Caco-2 (cell line): Measurements from ENCODE around the gene LRRC73. TPM values are rescaled to one million over a fixed set of nuclear protein-coding genes. Genes with fewer than 3 reads are reported as not detected.

Experiments
- BruUV-seq: library from RNA; stranded (reverse); fragments of 400-500 nt; replicated peaks from 2 replicates; lab custom pipeline; 2021; lab: Mats Ljungman, UMichigan
- CTCF ChIA-PET: fragments of 300-600 bp; sonication (Branson Sonifier 250); formaldehyde crosslinking; loops from one replicate; lab custom pipeline; 2022; ENCODE audit warnings: antibody characterized with exemption; lab: Charles Lee
- POLR2A ChIA-PET: fragments of 300-600 bp; sonication (Branson Sonifier 250); formaldehyde crosslinking; loops from one replicate; lab custom pipeline; 2022; ENCODE audit warnings: antibody characterized with exemption; lab: Charles Lee
- DNase-seq, 2 experiments: peaks; one replicate each; pipeline versions ENCODE4 v3.0.0 to v3.0.0-alpha.2; 2020 to 2022
- H3K27me3 ChIP-seq: replicated peaks from 2 replicates; pipeline ENCODE4 v1.6.0; 2011; ENCODE audit warnings: low read length; ENCODE audit not compliant: control insufficient read depth, insufficient read depth
- H3K36me3 ChIP-seq: 2 replicates; pipeline ENCODE4 v1.5.1; 2011; ENCODE audit warnings: low read length; ENCODE audit not compliant: control insufficient read depth, insufficient read depth
- H3K4me1 ChIP-seq: fragments of 250-450 bp; sonication (Bioruptor Pico); 2 replicates; pipeline ENCODE4 v1.5.1; 2020; ENCODE audit warnings: mild to moderate bottlenecking
- H3K4me3 ChIP-seq: 2 replicates; pipeline ENCODE4 v1.5.1; 2011; ENCODE audit warnings: low read depth, mild to moderate bottlenecking, control low read depth, low read length
- H3K9me3 ChIP-seq: fragments of 250-450 bp; sonication (Bioruptor Pico); 2 replicates; pipeline ENCODE4 v1.5.1; 2020; ENCODE audit warnings: mild to moderate bottlenecking, moderate library complexity
- H3K27ac Mint-ChIP-seq: one replicate; pipeline ENCODE4 v1.8.0; 2022; ENCODE audit warnings: mixed read lengths; ENCODE audit not compliant: unreplicated experiment
- H3K27me3 Mint-ChIP-seq: one replicate; pipeline ENCODE4 v1.8.0; 2022; ENCODE audit warnings: mixed read lengths; ENCODE audit not compliant: insufficient read depth, unreplicated experiment
- H3K36me3 Mint-ChIP-seq: one replicate; pipeline ENCODE4 v1.8.0; 2022; ENCODE audit warnings: mild to moderate bottlenecking, mixed read lengths; ENCODE audit not compliant: insufficient read depth, unreplicated experiment
- H3K4me1 Mint-ChIP-seq: one replicate; pipeline ENCODE4 v1.8.0; 2022; ENCODE audit warnings: low read depth, mixed read lengths; ENCODE audit not compliant: unreplicated experiment
- H3K4me3 Mint-ChIP-seq: one replicate; pipeline ENCODE4 v1.8.0; 2022; ENCODE audit warnings: mild to moderate bottlenecking, moderate library complexity, mixed read lengths; ENCODE audit not compliant: unreplicated experiment
- H3K9me3 Mint-ChIP-seq: one replicate; pipeline ENCODE4 v1.8.0; 2022; ENCODE audit warnings: mixed read lengths; ENCODE audit not compliant: unreplicated experiment
- intact Hi-C: fragments of 100-400 bp; cut with micrococcal nuclease; formaldehyde crosslinking; loops from one replicate; pipeline ENCODE4 v1.10.0; 2022; ENCODE audit not compliant: unreplicated experiment
- total RNA-seq: library from RNA; stranded (reverse); gene quantifications from 2 replicates; pipeline ENCODE4 v1.2.3, GENCODE V29; 2022
- TF ChIP-seq, protein P1 (sequence below), 2 experiments: fragments of 200-600 bp in 1 of 2; IDR thresholded peaks; 1 replicate in 1 of 2; 2 replicates in 1 of 2; pipeline versions ENCODE4 v1.5.1 to v1.8.0; 2011 to 2022; ENCODE audit warnings: antibody characterized with exemption in 1 of 2, control low read depth in 1 of 2, inconsistent platforms in 1 of 2, low read depth in 1 of 2, low read length in 1 of 2, mild to moderate bottlenecking in 1 of 2, moderate library complexity in 1 of 2; ENCODE audit not compliant: insufficient read depth in 1 of 2, severe bottlenecking in 1 of 2, unreplicated experiment in 1 of 2

LRRC73 gene
- total RNA-seq, 1 experiment from 2014 or later: 0.14 TPM

DNA sequence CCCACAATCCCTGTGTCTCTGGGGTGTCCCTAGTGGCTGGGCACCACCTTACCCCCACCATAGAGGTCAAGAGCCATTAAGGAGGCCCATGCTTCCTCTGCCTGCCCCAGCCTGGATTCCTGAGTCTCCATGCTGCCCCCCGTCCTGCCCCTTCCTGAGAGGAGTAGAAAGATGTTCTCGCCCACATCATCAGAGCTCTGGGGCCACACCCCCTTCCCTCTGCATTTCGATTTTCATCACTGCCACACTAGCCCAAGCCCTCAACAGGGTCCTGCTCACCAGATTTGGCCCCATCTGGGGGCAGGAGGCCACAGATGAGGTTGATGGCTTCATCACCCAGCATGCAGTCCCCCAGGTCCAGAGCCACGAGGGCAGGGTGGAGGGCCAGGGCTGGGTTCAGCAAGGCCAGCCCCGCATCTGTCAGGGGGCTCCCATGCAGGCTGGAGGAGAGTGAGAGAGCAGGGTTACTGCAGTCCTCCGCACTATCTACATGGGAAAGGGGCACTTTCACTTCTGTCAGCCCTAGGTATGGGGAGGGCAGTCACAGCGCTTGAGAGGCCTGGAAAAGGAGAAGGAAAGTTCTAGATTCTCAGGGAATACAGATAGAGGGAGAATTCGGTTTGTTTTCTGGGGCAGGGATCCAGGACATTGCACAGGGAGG lies 1.5 kb downstream of the LRRC73 start:
- Mint-ChIP-seq H3K9me3 (no peaks in the 10 kb centered on the region), H3K36me3 (peaks cover 54% of the 10 kb centered on the region), H3K27me3 (peaks cover 6% of the 10 kb centered on the region), H3K27ac (peak overlapping the region; percentile 7), H3K4me1 (peaks cover 7% of the 10 kb centered on the region), H3K4me3 (peak overlapping the region; percentile 80)
- Histone ChIP-seq H3K4me1 (peaks cover 10% of the 10 kb centered on the region; the same call in 1 of the 2 replicates), H3K4me3 (no peak overlapping the region), H3K27me3 (no peaks in the 10 kb centered on the region), H3K36me3 (no peaks in the 10 kb centered on the region; the same call in 1 of the 2 replicates), H3K9me3 (no peaks in the 10 kb centered on the region)
- TF ChIP-seq, protein P1, sequence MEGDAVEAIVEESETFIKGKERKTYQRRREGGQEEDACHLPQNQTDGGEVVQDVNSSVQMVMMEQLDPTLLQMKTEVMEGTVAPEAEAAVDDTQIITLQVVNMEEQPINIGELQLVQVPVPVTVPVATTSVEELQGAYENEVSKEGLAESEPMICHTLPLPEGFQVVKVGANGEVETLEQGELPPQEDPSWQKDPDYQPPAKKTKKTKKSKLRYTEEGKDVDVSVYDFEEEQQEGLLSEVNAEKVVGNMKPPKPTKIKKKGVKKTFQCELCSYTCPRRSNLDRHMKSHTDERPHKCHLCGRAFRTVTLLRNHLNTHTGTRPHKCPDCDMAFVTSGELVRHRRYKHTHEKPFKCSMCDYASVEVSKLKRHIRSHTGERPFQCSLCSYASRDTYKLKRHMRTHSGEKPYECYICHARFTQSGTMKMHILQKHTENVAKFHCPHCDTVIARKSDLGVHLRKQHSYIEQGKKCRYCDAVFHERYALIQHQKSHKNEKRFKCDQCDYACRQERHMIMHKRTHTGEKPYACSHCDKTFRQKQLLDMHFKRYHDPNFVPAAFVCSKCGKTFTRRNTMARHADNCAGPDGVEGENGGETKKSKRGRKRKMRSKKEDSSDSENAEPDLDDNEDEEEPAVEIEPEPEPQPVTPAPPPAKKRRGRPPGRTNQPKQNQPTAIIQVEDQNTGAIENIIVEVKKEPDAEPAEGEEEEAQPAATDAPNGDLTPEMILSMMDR (IDR thresholded peaks at IDR 0.05; ENCODE audit: insufficient read depth in 1 of 2, low read depth in 1 of 2, low read length in 1 of 2, severe bottlenecking in 1 of 2, unreplicated experiment in 1 of 2): no peak
- CTCF ChIA-PET: interaction anchor here (1.2 kb wide), 1 partner anchor 53 kb away, joined by 3 read pairs; the partner anchor contains the start of gene DLK2
- POLR2A ChIA-PET: no interaction called here
- intact Hi-C loops: loop anchor here (10.0 kb wide), 1 partner anchor 604 kb away; no protein-coding TSS in a partner anchor
- BruUV-seq: no TSS peak
- DNase-seq: no peak

DNA sequence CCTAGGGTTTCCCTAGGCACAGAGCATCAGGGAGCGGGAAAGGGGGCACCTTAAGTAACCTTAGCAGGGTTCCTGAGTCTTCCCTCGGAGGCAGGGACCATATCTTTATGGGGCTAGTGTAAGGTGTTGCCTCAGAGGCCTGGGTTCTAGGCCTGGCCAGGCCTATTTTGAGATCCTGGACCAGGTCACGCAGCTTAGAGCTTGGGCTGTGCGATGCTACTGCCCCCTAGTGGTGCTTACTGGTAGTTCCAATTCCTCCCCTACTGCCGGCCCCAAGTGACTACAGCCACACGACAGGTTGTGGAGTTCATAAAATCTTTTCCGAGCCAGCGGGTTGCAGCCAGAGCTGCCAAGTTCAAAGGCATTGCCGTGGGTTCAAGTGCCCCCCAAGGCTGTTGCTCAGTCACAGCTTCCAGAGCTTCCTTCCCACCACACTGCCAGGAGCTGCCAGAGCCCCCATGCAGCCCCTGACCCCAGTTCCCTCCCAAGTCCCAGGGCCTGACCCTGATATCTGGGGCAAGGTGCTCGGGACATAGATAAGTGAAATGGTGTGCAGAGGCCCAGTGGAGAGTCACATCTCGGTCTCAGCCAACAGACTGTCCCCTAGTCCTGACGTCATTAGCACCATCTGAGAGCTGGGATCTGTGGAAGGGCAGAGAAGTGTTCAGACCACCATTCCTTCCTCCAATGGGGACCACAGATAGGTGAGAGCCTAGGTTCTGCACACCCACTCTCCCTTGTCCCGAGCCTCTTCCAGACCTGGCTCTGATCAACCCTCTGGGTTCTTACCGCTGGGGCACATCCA lies 3.3 kb downstream of the LRRC73 start:
- H3K9me3 ChIP-seq: no peaks in the 10 kb centered on the region
- no peaks in the 10 kb centered on the region for H3K27me3 ChIP-seq
- H3K4me1 ChIP-seq: peaks cover 10% of the 10 kb centered on the region; the same call in 1 of the 2 replicates
- ChIA-PET CTCF (interaction anchor here (0.8 to 2.9 kb wide), 9 partner anchors 10 to 278 kb away, joined by 3 to 20 read pairs (median 8); partner anchors contain the start of genes DNPH1, POLR1C, YIPF3 and ZNF318), POLR2A (interaction anchor here (0.7 kb wide), 1 partner anchor 10 kb away, joined by 3 read pairs; no protein-coding TSS in a partner anchor)
- Mint-ChIP-seq H3K4me1 (peaks cover 7% of the 10 kb centered on the region), H3K4me3 (no peak overlapping the region), H3K27me3 (peaks cover 6% of the 10 kb centered on the region), H3K36me3 (peaks cover 36% of the 10 kb centered on the region), H3K9me3 (no peaks in the 10 kb centered on the region), H3K27ac (no peak overlapping the region)
- H3K4me3 ChIP-seq: no peak overlapping the region
- H3K36me3 ChIP-seq: no peaks in the 10 kb centered on the region; the same call in 1 of the 2 replicates
- no TSS peak for BruUV-seq
- peak; percentile 70 to 84 for DNase-seq
- intact Hi-C loops: loop anchor here (1.0 to 10.0 kb wide), 3 partner anchors 53 to 602 kb away; no protein-coding TSS in a partner anchor
- TF ChIP-seq, protein P1 (IDR thresholded peaks at IDR 0.05; ENCODE audit: insufficient read depth in 1 of 2, low read depth in 1 of 2, low read length in 1 of 2, severe bottlenecking in 1 of 2, unreplicated experiment in 1 of 2): peak; percentile 88

DNA sequence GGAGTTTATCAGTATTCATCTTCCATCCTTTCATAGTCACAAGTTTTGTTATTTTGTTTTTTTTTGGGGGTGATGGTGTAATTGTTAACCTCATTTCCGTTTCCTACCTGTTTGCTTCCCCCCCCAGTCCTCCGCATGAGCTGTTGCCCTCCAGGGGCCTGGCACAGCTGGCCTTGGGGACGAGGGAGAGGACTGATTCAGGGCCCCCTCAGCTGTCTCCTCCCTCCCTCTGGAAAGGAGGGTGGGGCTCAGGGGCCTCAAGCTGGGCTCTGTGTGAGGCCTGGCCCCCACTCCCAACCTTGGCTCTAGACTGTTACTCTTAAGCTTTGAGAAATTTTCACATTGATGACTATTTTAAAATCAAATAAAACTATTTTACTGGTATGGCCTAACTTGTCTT lies 4.0 kb downstream of the LRRC73 start:
- Mint-ChIP-seq H3K36me3 (peaks cover 31% of the 10 kb centered on the region), H3K27ac (no peak overlapping the region), H3K27me3 (peaks cover 6% of the 10 kb centered on the region), H3K9me3 (no peaks in the 10 kb centered on the region), H3K4me3 (peak overlapping the region; percentile 30), H3K4me1 (peaks cover 7% of the 10 kb centered on the region)
- Histone ChIP-seq H3K4me3 (no peak overlapping the region), H3K9me3 (no peaks in the 10 kb centered on the region), H3K36me3 (no peaks in the 10 kb centered on the region; the same call in 1 of the 2 replicates), H3K4me1 (peaks cover 10% of the 10 kb centered on the region; the same call in 1 of the 2 replicates), H3K27me3 (no peaks in the 10 kb centered on the region)
- intact Hi-C loops: loop anchor here (1.0 to 10.0 kb wide), 3 partner anchors 52 to 601 kb away; no protein-coding TSS in a partner anchor
- TF ChIP-seq, protein P1 (IDR thresholded peaks at IDR 0.05; ENCODE audit: insufficient read depth in 1 of 2, low read depth in 1 of 2, low read length in 1 of 2, severe bottlenecking in 1 of 2, unreplicated experiment in 1 of 2): no peak
- POLR2A ChIA-PET: interaction anchor here (0.7 kb wide), 1 partner anchor 10 kb away, joined by 3 read pairs; no protein-coding TSS in a partner anchor
- BruUV-seq: TSS peak; percentile 15
- CTCF ChIA-PET: interaction anchor here (1.0 to 2.9 kb wide), 9 partner anchors 10 to 277 kb away, joined by 3 to 20 read pairs (median 8); partner anchors contain the start of genes DNPH1, POLR1C, YIPF3 and ZNF318
- no peak for DNase-seq
